Kidney glomerular epithelial cell (primary cell): ENCODE measurements around the gene METAP2.
"Not testable (repeated sequence)": the region's sequence is repeated elsewhere in the genome, so short reads cannot be mapped to it uniquely, and the experiment has no call there.

Experiments
- DNase-seq: peaks from one replicate; lab custom pipeline; 2025; lab: John Stamatoyannopoulos, UW

Gene METAP2

DNA sequence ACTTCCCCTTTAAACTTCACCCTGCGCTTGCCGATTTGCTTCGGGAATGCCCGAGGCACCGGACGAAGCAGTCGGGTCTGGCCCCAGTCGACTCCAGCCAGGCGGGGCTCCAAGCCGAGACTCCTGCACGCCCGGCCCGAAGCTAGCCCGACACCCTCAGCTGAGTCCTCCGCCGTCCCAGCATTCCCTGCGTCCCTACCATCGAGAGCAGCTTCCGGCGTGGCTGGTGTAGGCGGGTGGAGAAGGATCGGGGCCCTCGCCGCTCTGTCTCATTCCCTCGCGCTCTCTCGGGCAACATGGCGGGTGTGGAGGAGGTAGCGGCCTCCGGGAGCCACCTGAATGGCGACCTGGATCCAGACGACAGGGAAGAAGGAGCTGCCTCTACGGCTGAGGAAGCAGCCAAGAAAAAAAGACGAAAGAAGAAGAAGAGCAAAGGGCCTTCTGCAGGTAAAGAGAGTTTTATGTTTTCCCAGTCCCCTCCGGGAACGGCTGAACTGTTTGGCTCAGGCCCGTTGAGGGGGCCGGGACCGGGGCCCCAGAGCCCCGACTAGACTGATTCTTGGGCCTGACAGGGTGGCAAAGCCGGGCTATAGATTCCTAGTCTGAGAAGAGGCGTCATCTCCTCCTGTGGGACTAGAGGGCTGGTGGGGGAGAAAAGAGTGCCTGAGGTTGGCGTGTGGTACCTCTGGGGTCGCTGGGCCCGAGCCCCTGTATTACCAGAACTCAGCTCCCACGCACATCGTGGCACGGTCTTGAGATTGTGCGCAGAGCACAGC lies at the start of gene METAP2:
Gene METAP2, plus strand, starts transcription at position 269 of the 776 bp plus-strand sequence. Its CDS starts 28 bp downstream, at position 297.
- peak; percentile 94 for DNase-seq

DNA sequence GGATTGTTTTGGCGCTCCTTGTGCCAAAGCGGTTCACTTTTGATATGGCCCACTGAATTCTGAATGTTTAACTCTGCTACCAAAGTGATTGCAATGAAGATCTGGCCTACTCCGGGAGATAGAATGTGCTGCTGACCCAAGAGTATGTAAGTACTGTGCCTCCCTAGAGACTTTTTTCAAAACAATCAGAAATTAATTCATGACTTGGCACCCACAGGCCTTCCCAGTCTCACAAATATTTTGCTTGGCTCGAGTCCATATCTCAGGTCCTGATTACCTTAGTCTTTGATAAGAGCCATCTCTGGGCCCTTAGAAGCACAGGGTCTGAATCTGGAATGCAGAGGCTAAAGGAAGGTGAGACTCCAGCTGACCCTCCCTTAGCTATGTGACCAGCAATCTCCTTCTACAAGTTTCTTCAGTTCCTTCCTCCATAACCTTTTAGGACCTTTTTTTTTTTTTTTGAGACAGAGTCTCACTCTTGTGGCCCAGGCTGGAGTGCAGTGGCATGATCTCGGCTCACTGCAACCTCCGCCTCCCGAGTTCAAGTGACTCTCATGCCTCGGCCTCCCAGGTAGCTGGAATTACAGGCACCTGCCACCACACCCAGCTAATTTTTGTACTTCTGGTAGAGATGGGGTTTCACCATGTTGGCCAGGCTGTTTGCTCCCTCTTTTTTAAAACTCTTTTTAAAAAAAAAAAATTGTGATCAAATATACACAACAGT lies 49.5 kb upstream of the METAP2 start:
- peak; percentile 71 for DNase-seq

DNA sequence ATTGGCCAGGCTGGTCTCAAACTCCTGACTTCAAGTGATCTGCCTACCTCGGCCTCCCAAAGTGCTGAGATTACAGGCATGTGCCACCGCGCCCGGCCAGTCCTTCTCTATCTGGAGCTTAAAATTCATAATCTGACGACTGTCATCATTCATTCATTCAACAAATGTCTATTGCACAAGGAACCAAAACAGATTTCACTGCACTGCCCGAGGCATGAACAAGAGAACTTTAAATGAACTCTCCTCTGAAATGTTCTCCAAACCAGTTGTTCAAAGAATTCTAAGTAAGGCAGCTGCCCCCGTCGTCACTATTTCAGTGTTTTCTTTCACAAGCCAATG lies 44.8 kb upstream of the METAP2 start:
- no peak for DNase-seq

DNA sequence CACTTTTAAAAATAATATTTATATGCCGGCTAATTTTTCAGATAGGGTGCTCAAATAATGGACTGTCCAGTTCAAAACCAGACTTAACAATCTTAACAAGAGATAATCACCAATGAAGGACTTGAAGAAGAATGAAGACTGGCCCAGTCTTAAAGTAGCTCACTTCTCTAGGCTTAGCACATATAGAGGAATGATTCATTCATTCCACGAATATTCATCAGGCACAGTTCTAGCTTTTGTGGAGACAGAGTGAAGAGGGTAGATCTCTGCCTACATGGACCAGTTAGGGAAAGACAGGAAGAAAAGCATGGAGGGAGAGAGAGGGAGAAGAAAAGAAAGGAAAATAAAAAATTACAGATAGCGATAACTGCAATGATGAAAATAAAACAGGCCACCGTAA lies 42.8 kb upstream of the METAP2 start:
- DNase-seq: no peak

DNA sequence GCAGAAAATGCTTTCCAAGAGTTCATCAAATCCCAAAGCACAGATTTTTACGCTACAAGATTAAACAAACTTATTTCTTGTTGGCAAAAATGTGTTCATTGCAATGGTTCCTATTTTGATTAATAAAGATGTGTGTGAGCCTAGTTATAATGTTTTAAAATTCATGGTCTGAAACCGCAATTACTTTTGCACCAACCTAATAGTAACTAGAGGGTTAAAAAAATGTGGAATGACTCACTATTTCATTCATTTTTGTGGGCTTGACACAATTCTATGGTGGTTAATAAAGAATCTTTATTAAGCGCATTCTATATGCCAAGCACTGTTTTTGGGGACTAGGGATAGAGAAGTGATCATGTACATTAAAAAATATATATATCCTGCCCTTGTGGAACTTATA lies 38.6 kb upstream of the METAP2 start:
- no peak for DNase-seq

DNA sequence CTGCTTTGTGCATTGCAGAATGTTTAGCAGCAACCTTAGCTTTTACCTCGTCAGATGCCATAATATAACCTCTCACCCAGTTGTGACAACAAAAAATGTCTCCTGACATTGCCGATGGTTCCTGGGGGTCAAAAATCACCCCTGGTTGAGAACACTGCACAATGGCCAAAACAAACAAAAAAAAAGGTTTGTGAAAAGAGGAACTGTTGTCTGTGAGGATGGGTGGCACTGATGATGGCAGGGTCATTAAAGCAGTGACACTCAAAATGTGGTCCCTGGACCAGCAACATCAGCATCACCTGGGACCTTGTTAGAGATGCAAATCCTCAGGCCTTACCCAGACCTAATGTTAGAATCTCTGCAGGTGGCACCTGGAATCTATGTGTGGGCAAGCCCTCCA lies 36.4 kb upstream of the METAP2 start:
- no peak for DNase-seq

DNA sequence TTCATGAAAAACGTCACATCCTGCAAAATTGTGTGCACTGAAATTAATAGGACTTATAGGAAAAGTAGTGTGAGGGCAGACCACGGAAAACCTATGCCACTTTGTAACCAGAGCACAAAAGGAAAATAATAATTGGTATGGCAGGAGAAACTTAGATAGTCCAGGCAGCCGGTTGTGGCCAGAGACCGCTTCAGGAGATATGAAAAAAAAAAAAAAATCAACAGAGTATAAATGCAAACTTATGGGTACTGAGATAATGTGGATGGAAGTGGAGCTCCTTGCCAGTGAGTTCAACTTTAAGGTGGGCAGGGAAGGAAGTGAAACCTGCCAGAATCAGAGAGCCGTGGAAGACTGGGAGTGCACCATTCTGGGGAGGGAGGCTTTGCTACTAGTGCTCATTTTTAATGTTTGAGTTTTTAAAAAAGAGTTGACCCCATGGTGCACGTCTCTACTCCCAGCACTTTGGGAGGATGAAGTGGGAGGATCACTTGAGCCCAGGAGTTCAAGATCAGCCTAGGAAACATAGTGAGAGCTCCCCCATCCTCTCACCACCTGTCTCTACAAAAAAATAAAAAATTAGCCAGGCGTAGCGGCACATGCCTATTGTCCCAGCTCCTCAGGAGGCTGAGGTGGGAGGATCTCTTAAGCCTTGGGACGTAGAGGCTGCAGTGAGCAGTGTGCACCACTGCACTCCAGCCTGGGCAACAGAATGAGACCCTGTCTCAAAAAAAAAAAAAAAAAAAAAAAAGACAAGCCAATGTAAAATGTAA lies 34.3 kb upstream of the METAP2 start:
- no peak for DNase-seq

DNA sequence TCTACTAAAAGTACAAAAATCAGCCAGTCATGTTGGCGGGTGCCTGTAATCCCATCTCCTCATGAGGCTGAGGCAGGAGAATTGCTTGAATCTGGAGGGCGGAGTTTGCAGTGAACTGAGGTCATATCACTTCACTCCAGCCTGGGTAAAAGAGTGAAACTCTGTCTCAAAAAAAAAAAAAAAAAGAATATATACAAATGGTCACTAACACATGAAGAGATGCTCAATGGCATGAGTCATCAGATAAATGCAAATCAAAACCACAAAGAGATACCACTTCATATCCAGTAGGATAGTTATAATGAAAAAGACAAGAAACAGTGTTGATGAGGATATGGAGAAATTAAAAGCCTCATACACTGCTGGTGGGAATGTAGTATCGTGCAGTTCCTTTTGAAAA lies 33.6 kb upstream of the METAP2 start:
- no peak for DNase-seq

DNA sequence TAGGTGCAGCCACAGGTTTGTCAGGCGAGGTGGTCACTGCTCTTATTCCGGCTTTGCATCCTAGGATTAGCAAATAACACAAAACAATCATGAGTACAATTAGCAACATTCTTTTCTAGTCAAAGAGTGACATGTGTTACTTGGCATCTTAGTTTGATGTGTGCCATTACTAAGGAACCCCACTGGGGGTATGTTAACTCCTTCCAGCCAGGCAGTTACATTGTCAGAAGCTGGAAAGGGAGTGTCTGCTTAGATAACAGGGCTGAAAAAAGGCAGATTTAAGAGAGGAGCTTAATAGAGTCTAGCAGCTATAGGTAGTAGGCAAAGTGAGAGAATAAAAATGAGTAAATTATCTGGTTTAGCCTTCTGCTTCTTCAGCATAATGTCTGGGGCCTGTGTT lies 30.5 kb upstream of the METAP2 start:
- no peak for DNase-seq

DNA sequence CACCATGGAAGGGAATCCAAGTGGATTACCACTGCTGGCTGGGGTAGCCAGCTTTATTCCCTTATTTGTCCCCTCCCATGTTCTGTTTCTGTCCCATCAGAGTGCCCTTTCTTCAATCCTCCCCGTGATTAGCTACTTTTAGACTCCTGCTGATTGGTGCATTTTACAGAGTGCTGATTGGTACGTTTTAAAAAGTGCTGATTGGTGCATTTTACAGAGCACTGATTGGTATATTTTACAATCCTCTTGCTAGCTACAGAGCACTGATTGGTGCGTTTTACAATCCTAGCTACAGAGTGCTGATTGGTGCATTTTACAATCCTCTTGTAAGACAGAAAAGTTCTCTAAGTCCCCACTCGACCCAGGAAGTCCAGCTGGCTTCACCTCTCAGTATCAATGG lies 28.9 kb upstream of the METAP2 start:
- not testable (repeated sequence) for DNase-seq

DNA sequence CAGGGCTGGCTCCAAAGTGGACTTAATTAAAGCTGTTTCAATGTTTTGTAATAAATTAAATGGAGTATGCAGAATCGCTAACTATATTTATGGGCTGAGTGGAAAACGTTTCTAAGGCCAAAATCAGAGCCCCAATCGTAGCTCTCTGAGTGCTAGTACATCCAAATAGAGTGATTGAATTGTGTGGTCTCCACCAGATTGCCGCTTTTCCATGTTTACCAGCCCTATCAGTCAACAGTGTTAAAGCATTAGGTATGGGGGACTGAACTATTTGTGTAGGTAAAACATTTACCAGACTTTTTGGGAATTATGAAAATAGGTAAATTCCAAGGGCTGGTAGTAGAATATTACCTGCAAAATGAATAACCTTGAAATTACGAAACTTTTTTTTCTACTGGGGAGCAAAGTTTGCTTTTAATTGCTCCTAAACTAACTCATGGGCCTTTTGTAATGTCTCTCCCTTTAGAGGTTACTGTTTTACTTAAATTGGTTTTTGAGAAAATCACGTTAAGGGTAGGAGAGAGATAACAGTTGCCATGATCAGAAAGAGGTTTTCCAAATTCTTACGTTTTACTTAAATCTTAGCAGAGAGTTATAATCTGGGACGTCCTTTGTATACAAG lies 28.0 kb upstream of the METAP2 start:
- DNase-seq: no peak

DNA sequence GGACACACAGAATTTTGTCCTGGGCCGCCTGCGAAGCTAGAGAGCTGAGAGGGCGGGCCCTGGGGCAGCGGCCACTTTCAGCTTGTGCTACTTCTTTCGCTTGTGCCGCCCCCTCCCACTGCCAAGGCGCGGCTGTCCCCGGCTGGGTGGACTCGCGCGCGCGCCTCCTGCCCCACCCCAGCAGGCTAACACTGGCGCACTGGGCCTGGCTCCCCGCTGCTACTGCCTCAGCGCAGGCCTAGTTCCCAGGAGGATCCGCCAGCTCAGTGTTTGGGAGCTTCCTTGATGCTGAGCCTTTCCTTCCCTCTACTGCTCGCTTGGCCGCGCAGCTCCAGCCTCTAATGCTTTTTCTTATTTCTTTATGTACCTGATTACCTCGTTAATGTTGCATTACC lies 27.4 kb upstream of the METAP2 start:
- no peak for DNase-seq

DNA sequence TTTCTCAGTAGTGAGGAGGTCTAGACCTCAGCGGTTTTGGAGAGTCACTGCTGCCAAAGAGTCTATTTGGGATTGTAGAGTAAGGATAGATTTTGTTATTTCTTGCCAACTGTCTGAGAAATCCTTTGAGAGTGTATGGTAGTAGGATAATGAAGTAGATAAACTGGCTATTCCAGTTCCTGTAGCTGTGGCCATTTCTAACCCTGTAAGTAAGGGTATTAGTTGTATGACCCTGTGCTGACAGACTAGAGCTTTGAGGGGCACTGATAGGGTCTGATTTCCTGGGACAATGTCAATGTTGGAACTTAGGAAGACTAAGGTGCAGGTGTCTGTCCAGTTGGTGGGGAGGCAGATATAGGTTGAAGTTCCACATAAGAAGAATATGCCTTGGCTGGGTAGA lies 24.3 kb upstream of the METAP2 start:
- DNase-seq: not testable (repeated sequence)

DNA sequence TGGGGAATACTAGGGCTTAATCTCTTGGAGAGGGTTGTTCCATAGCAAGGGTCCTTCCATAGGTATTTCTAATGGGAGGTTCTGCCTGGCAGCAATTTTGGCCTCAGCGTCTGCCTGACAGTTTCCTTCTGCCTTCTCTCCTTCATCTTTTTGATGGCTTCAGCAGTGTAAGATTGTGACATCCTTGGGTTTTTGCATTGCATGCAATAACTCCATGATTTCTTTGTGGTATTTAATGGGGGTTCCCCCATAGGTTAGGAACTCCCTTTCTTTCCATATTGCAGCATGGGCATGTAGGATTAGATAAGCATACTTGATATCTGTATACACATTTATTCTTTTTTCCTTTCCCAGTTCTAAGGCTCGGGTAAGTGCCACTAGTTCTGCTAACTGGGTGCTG lies 21.5 kb upstream of the METAP2 start:
- not testable (repeated sequence) for DNase-seq

DNA sequence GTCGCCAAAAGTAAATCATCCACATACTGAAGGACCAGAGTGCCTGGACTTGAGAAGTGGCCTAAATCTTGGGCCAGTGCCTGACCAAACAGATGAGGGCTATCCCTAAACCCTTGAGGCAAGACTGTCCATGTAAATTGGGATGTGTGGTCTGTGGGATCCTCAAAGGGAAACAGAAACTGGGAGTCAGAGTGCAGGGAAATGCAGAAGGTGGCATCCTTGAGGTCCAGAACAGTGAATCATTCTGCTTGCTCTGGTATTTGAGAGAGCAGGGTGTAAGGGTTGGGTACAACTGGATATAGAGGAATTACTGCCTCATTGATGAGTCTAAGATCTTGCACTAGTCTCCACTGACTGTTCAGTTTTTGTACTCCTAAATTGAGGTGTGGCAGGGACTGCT lies 20.1 kb upstream of the METAP2 start:
- not testable (repeated sequence) for DNase-seq

DNA sequence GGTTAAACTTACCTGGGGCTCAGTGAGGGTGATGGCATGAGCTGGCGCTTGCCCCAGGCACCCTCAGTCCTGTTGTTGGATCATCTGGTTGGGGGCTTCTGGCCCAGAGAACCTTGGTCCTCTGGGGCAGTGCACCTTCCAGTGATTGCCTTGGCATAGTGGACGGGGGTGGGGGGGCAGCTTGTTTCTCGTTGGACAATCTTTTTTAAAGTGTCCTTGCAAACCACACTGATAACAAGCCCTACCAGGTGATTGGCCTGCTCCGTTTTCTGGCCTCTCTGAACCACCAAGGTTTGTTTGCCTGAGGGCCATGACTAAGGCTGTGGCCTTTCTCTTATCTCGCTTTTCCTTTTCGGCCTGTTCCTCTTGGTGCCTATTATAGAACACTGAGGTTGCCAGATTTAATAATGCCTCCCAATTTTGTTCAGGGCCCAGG lies 19.2 kb upstream of the METAP2 start:
- not testable (repeated sequence) for DNase-seq

DNA sequence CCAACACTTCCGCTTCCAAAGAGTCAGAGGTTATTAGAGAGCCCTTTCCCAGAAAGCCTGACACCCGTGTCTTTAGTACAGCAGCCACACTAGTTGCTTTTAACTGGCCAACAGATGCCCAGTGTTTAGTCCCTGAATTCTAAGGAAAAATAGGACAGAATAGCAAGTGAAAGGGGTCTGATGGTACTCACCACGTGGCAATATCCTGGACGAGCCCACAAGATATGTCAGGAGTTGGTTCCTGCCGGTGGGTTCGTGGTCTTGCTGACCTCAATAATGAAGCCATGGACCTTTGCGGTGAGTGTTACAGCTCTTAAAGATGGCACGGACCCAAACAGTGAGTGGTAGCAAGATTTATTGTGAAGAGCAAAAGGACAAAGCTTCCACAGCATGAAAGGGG lies 16.3 kb upstream of the METAP2 start:
- not testable (repeated sequence) for DNase-seq

DNA sequence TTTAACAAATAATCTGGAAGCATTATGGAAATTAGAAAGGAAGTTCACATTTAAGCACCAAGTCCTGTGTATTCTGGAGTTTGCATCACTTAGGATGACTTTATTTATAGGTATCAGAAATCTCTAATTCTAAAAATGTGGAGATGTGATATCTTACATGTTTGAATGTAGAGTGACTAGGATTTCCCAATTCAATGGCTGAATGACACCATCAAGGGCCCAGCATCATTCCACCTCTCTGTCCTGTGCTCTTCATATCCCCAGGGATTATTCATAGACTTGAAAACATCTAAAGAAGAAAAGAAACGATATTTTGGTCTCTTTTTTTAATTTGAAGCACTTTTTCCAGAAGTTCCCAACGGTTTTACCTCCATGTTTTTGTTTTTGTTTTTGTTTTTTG lies 15.2 kb upstream of the METAP2 start:
- DNase-seq: no peak

DNA sequence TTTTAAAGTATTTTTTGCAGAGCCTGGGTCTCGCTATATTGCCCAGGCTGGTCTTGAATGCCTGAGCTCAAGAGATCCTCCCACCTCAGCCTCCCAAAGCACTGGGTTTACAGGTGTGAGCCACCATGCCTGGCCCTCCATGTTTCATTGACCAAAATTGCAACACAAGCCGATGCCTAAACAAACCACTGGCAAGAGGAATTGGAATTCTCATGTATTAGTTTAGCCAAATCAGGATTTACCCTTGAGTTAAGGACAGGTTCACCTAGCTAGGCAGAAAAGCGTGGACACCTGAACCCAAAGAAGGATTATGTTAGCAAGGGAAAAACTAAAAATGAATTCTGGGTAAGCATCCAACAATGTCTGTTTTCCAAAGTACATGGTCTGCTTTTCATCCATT lies 14.6 kb upstream of the METAP2 start:
- DNase-seq: no peak

DNA sequence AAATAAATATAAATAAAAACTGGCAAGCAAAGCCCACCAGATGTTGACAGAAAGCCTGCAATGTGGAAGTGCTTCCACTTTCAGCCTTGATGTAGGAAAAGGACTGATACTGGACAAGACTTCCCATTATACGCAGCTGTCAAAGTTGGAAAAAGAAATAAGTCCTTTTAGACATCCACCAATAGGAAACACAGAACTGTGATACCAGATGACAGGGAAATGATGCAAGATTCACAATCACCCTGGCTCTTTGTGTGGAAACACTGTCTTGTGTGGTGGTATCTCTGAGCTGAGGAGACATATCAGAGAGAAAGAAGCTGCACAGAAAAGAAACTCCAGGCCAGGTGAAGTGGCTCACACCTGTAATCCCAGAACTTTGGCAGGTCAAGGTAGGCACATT lies 13.8 kb upstream of the METAP2 start:
- DNase-seq: no peak

DNA sequence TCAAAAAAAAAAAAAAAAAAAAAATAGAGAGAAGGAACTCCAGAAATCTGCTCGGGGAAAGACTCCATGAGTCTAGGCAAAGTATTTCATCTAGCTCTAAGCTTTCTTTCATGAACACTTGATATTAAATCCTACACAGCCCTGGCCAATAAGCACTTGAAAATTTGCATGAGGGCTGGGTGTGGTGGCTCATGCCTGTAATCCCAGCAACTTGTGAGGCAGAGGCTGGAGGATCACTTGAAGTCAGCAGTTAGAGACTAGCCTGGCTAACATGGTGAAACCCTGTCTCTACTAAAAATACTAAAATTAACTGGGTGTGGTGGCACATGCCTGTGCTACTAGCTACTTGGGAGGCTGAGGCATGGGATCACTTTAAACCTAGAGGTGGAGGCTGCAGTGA lies 13.1 kb upstream of the METAP2 start:
- no peak for DNase-seq

DNA sequence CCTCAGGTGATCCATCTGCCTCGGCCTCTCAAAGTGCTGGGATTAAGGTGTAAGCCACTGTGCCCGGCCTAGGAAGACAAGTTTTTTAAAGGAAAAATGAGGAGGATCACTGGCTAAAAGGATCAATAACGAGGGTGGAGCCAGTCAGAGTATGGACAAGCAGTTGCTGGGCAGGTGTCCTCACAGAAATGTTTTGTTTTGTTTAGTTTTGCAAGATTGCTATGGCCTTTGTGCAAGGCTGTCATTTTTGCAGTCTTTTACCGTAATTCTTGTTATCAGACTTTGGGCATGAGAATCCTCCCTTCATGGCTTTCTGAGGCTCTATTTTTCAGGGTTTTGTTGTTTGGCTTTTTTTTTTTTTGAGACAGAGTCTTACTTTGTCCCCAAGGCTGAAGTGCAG lies 11.9 kb upstream of the METAP2 start:
- no peak for DNase-seq
